Smooth muscle cell (in vitro differentiated cells): ENCODE data around the gene PROM2. TPM values are rescaled to one million over a fixed set of nuclear protein-coding genes. Genes with fewer than 3 reads are reported as not detected.

Experiments
- DNase-seq: peaks from one replicate; lab custom pipeline; 2025; ENCODE audit not compliant: unreplicated experiment; lab: John Stamatoyannopoulos, UW
- H2AFZ ChIP-seq: fragments of 200-600 bp; sonication (generic); 2 replicates; pipeline ENCODE4 v1.6.0; 2016; ENCODE audit warnings: antibody characterized with exemption, low read depth, mild to moderate bottlenecking
- H3F3A ChIP-seq: fragments of 200-600 bp; sonication (generic); 2 replicates; pipeline ENCODE4 v1.6.0; 2017; ENCODE audit warnings: antibody characterized with exemption, low read depth
- H3K27ac ChIP-seq: fragments of 200-600 bp; sonication (generic); 2 replicates; pipeline ENCODE4 v1.5.1; 2016; ENCODE audit warnings: low read depth, mild to moderate bottlenecking
- H3K27me3 ChIP-seq: fragments of 200-600 bp; sonication (generic); 2 replicates; pipeline ENCODE4 v1.6.1; 2016; ENCODE audit warnings: low read depth, mild to moderate bottlenecking
- H3K36me3 ChIP-seq: fragments of 200-600 bp; sonication (generic); 2 replicates; pipeline ENCODE4 v1.5.1; 2016; ENCODE audit warnings: low read depth
- H3K4me1 ChIP-seq: fragments of 200-600 bp; sonication (generic); 2 replicates; pipeline ENCODE4 v1.5.1; 2016; ENCODE audit warnings: low read depth
- H3K4me2 ChIP-seq: fragments of 200-600 bp; sonication (generic); 2 replicates; pipeline ENCODE4 v1.6.0; 2016; ENCODE audit warnings: mild to moderate bottlenecking
- H3K4me3 ChIP-seq: fragments of 200-600 bp; sonication (generic); 2 replicates; pipeline ENCODE4 v1.5.1; 2016; ENCODE audit warnings: mild to moderate bottlenecking
- H3K79me2 ChIP-seq: fragments of 200-600 bp; sonication (generic); 2 replicates; pipeline ENCODE4 v1.6.0; 2016; ENCODE audit warnings: low read depth, mild to moderate bottlenecking
- H3K9ac ChIP-seq: fragments of 200-600 bp; sonication (generic); 2 replicates; pipeline ENCODE4 v1.6.0; 2016; ENCODE audit warnings: low read depth
- H3K9me3 ChIP-seq: fragments of 200-600 bp; sonication (generic); replicated peaks from 2 replicates; pipeline ENCODE4 v1.5.1; 2016; ENCODE audit warnings: low read depth
- H4K20me1 ChIP-seq: fragments of 200-600 bp; sonication (generic); 2 replicates; pipeline ENCODE4 v1.6.0; 2016; ENCODE audit warnings: low read depth
- WGBS: methylation state at CpG from one replicate; pipeline ENCODE4 v1.1.7; 2016; ENCODE audit warnings: low lambda C conversion rate; 5-methylcytosine and 5-hydroxymethylcytosine counted together
- polyA plus RNA-seq: library from polyadenylated mRNA; unstranded; fragments of >200 nt; fragmentation: Nextera tagmentation; extraction: Ambion mirVana; gene quantifications from 2 replicates; pipeline ENCODE4 v1.2.1, GENCODE V29; 2016
- total RNA-seq: library from RNA; depleted of rRNA; stranded (reverse); fragments of >200 nt; gene quantifications from 2 replicates; pipeline ENCODE4 v1.2.3, GENCODE V29; 2014
- TF ChIP-seq, protein P1 (sequence below): fragments of 200-600 bp; sonication (generic); IDR thresholded peaks from 2 replicates; pipeline ENCODE4 v1.5.1; 2017; ENCODE audit warnings: borderline replicate concordance, mild to moderate bottlenecking, antibody characterized with exemption; ENCODE audit not compliant: insufficient read depth, poor library complexity, severe bottlenecking

PROM2 gene
- total and polyA plus RNA-seq, 2 experiments from 2014 or later: 0.70 to 4.2 TPM

DNA sequence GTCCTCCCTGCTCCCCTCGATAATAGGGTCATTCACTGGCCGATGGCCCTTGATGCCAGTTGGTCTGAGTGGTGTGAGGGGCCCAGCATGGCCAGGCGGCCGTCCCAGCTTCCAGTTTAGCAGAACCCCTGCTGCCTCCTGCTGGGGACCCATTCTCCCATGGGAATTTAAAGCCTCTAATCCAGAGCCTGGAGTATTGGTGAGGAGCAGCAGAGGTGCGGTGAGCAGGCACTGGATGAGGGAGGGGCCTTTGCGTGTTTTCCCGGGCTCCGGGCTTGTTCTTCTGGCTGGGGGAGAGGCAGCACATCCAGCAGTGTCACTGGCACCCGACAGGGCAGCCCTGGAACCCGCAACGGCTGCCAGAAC, 40.3 kb downstream of the PROM2 start:
- Histone ChIP-seq H3K79me2 (no peaks in the 10 kb centered on the region), H2AFZ (no peak overlapping the region), H3F3A (no peaks in the 10 kb centered on the region), H3K9ac (no peak overlapping the region), H3K36me3 (no peaks in the 10 kb centered on the region), H3K9me3 (no peaks in the 10 kb centered on the region), H3K27me3 (no peaks in the 10 kb centered on the region), H3K4me2 (no peak overlapping the region), H3K4me3 (no peak overlapping the region), H3K4me1 (no peaks in the 10 kb centered on the region), H3K27ac (no peak overlapping the region), H4K20me1 (no peaks in the 10 kb centered on the region)
- DNase-seq: no peak
- TF ChIP-seq, protein P1, sequence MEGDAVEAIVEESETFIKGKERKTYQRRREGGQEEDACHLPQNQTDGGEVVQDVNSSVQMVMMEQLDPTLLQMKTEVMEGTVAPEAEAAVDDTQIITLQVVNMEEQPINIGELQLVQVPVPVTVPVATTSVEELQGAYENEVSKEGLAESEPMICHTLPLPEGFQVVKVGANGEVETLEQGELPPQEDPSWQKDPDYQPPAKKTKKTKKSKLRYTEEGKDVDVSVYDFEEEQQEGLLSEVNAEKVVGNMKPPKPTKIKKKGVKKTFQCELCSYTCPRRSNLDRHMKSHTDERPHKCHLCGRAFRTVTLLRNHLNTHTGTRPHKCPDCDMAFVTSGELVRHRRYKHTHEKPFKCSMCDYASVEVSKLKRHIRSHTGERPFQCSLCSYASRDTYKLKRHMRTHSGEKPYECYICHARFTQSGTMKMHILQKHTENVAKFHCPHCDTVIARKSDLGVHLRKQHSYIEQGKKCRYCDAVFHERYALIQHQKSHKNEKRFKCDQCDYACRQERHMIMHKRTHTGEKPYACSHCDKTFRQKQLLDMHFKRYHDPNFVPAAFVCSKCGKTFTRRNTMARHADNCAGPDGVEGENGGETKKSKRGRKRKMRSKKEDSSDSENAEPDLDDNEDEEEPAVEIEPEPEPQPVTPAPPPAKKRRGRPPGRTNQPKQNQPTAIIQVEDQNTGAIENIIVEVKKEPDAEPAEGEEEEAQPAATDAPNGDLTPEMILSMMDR: no peak
- 82% methylated on average over 11 of the region's 11 CpGs for WGBS

DNA sequence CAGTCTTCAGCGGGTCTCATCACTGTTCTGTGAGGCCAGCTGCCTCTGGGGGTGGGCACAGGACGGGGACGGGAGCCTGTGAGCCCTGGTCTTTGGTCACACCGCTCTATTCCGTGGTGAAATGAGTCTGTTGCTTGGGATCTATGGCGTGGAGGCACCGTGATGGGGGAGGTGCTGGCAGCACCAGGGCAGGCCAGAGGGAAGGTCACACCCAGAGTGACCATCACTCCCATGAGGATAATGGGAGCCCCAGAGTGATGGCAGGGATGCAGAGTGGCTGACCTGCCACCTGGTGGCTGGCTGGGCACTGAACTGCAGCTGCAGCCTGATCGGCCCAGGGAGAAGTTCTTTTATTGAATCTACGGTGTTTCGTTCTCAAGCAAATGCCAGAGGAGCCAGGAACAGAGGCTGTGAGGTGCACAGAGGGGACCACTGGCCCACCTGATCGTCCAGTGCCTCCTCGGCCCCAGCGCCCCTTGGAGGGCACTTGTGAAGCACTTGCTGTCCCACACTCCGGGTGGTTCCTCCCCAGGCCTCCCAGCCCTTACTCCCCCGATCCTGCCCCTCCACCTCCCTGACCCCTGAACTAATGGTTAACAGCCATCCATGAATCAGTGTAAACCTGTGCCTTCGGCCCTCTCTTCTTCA, 40.8 kb downstream of the PROM2 start:
- WGBS: 69% methylated on average over 16 of the region's 16 CpGs
- H3K4me3 ChIP-seq: no peak overlapping the region
- H3K9me3 ChIP-seq: no peaks in the 10 kb centered on the region
- no peaks in the 10 kb centered on the region for H3F3A ChIP-seq
- H3K4me2 ChIP-seq: no peak overlapping the region
- H3K36me3 ChIP-seq: no peaks in the 10 kb centered on the region
- DNase-seq: no peak
- no peaks in the 10 kb centered on the region for H4K20me1 ChIP-seq
- H3K9ac ChIP-seq: no peak overlapping the region
- no peaks in the 10 kb centered on the region for H3K27me3 ChIP-seq
- no peaks in the 10 kb centered on the region for H3K4me1 ChIP-seq
- no peak overlapping the region for H3K27ac ChIP-seq
- H3K79me2 ChIP-seq: no peaks in the 10 kb centered on the region
- H2AFZ ChIP-seq: no peak overlapping the region
- TF ChIP-seq, protein P1: peak; percentile 49

DNA sequence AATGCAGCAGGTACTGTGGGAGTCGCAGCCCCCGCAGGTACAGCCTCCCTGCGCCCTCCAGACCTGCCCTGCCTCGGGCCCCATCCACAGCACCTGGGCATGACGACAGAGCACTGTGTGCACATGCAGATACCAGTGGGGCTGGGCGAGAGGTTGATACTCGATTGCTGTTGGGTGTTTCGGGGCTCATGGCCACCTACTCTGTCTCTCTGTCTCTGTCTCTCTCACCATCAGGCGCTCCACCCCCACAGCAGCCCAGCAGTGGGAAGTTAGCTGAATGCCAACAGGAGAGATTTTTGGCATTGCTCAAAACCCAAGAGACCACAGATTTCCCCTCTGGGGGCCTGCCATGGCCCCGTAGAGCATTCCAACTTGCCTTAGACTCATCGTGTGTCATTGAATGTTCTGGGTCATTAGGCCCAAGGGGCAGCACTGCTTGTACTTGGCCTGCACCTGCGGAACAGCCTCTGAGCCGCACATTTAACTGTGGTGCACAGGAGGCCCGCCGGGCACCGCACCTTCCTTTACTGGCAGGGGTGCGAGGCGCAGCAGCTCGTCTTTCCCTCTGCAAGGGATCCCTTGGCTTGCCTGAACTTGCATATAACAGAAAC, 41.7 kb downstream of the PROM2 start:
- H3F3A ChIP-seq: no peaks in the 10 kb centered on the region
- H3K9ac ChIP-seq: no peak overlapping the region
- no peaks in the 10 kb centered on the region for H4K20me1 ChIP-seq
- no peaks in the 10 kb centered on the region for H3K36me3 ChIP-seq
- 89% methylated on average over 19 of the region's 19 CpGs for WGBS
- no peaks in the 10 kb centered on the region for H3K4me1 ChIP-seq
- TF ChIP-seq, protein P1: no peak
- no peak overlapping the region for H3K27ac ChIP-seq
- DNase-seq: no peak
- no peak overlapping the region for H3K4me2 ChIP-seq
- H2AFZ ChIP-seq: no peak overlapping the region
- H3K27me3 ChIP-seq: no peaks in the 10 kb centered on the region
- H3K79me2 ChIP-seq: no peaks in the 10 kb centered on the region
- H3K9me3 ChIP-seq: no peaks in the 10 kb centered on the region
- H3K4me3 ChIP-seq: no peak overlapping the region
